ENCODE data around the gene NOVA2. TPM values are rescaled to one million over a fixed set of nuclear protein-coding genes. Genes with fewer than 3 reads are reported as not detected.
"Not testable (repeated sequence)": the region's sequence is repeated elsewhere in the genome, so short reads cannot be mapped to it uniquely, and the experiment has no call there.

The NOVA2 gene
- total RNA-seq, 4 donors from 2014 or later, result 0.74 to 10.9 (median 3.8) TPM

DNA sequence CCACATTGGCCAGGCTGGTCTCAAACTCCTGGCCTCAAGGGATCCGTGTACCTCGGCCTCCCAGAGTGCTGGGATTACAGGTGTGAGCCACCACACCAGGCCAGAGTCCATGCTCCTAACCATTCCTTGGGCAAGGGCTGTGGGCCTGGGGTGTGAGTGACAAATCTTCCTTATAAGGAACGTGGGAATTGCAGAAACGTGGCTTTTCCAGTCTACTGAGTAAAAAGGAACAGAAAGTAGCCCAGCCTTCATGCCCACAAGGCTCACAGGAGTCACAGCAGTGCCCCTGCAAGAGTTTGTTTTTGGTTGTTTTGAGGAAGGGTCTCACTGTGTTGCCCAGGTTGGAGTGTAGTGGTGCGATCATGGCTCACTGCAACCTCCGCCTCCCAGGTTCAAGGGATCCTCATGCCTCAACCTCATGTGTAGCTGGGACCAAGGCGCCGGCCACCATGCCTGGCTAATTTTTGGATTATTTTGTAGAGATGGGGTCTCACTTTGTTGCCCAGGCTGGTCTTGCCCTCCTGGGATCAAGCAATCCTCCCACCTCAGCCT is 76.3 kb downstream of the NOVA2 start:
- ATAC-seq (ENCODE audit: low FRiP score) (no peak), DNase-seq (ENCODE audit: low spot score) (no peak)

DNA sequence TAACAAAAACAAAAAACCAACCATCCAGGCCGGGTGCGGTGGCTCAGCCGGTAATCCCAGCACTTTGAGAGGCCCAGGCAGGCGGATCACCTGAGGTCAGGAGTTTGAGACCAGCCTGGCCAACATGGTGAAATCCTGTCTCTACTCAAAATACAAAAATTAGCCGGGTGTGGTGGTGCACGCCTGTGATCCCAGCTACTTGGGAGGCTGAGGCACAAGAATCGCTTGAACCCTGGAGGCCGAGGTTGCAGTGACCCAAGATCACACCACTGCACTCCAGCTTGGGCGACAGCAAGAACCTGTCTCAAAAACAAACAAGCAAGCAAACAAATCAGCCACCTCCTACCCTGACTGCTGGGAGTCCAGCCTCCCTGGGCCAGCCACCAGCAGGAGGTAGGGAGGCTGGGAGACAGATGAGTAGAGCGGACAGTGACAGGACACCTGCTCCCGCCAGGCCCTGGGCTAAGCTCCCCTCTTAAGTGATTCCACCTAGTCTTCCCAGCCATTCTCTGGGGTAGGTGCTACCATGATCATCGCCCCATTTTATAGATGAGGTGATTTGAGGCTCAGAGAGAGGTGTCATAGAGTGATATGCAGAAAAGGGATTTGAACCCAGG is 77.6 kb downstream of the NOVA2 start:
- ATAC-seq (ENCODE audit: low FRiP score), result peak; percentile 53
- not testable (repeated sequence) for DNase-seq (ENCODE audit: low spot score)

More for the DNA sequence above, 76.3 kb downstream of the NOVA2 start:
- TF ChIP-seq, protein P1, sequence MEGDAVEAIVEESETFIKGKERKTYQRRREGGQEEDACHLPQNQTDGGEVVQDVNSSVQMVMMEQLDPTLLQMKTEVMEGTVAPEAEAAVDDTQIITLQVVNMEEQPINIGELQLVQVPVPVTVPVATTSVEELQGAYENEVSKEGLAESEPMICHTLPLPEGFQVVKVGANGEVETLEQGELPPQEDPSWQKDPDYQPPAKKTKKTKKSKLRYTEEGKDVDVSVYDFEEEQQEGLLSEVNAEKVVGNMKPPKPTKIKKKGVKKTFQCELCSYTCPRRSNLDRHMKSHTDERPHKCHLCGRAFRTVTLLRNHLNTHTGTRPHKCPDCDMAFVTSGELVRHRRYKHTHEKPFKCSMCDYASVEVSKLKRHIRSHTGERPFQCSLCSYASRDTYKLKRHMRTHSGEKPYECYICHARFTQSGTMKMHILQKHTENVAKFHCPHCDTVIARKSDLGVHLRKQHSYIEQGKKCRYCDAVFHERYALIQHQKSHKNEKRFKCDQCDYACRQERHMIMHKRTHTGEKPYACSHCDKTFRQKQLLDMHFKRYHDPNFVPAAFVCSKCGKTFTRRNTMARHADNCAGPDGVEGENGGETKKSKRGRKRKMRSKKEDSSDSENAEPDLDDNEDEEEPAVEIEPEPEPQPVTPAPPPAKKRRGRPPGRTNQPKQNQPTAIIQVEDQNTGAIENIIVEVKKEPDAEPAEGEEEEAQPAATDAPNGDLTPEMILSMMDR (IDR thresholded peaks at IDR 0.05), result no peak

- TF ChIP-seq, protein P1 (IDR thresholded peaks at IDR 0.05), result no peak
- DNase-seq (ENCODE audit: low spot score), result no peak
- ATAC-seq (ENCODE audit: low FRiP score), result no peak
These were observed 78.1 kb downstream of the NOVA2 start for GRCh38 chr19:45895519-45895972.

DNA sequence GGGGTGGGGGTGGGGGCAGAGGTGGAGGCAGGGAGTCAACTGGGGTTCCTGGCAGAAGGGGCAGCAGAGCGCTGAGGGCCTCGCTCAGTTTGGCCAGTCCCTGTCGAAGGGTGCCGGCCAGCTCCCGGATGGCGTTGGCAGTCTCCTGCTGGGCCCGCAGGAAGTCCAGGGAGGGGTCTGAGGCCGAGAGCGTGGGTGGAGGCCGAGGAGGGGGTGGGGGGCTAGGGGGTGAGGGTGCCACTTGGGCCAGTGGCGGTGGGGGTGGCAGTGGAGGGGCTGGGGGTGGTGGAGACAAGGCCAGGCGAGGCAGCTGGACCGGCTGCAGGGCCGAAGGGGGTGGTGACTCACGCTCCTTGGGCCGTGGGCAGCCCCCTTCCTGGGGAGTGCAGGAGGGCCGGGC is 82.8 kb downstream of the NOVA2 start:
- ATAC-seq (ENCODE audit: low FRiP score), result no peak
- DNase-seq (ENCODE audit: low spot score), result no peak
- TF ChIP-seq, protein P1 (IDR thresholded peaks at IDR 0.05), result no peak

GRCh38 chr19:45889210-45889885 is 84.3 kb downstream of the NOVA2 start:
- DNase-seq (ENCODE audit: low spot score) (no peak), ATAC-seq (ENCODE audit: low FRiP score) (no peak)
- TF ChIP-seq, protein P1 (IDR thresholded peaks at IDR 0.05), result no peak

- ATAC-seq (ENCODE audit: low FRiP score), result no peak
- TF ChIP-seq, protein P1 (IDR thresholded peaks at IDR 0.05), result no peak
- DNase-seq (ENCODE audit: low spot score), result no peak
These were observed 86.4 kb downstream of the NOVA2 start for GRCh38 chr19:45887200-45887710.

GRCh38 chr19:45886427-45887199 is 87.1 kb downstream of the NOVA2 start:
- ATAC-seq (ENCODE audit: low FRiP score), result peak; percentile 81
- TF ChIP-seq, protein P1 (IDR thresholded peaks at IDR 0.05), result no peak
- peak; percentile 85 for DNase-seq (ENCODE audit: low spot score)
